ENCODE results near the gene TIPIN. TPM values are rescaled to one million over a fixed set of nuclear protein-coding genes. Genes with fewer than 3 reads are reported as not detected.
"Not testable (repeated sequence)": the region's sequence is repeated elsewhere in the genome, so short reads cannot be mapped to it uniquely, and the experiment has no call there.

The TIPIN gene
- total RNA-seq, 4 donors from 2014 or later = 2.9 to 5.3 (median 3.8) TPM

DNA sequence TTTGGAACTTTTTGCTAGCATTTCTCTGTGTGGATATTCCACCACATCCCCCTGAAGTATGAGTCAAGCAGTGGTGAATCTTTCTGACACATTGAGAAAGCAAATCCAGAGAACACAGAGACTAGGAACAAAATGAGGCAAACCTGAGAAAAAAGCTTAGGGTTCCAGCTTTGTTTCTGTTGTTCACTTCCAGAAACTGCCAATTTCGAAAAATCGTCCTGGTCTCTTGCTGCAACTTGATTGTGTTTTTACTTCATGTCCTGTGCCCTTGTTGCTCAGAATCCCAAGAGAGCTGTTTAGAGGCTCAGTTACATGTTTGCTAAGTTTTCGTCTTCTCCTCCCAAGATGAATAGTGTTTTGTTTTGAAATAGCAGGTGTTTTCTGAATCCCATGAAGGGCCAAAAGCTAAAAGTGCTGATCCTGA is 43.9 kb upstream of the TIPIN start:
- no peak overlapping the region for H3K4me3 ChIP-seq
- WGBS = 87% methylated on average over 3 of the region's 3 CpGs
- peaks cover 0 to 16% (median 6%) of the 10 kb centered on the region in 4 donors for H3K36me3 ChIP-seq
- intact Hi-C loops (cut with DNase I) = no loop called here
- peaks cover 17 to 26% (median 19%) of the 10 kb centered on the region in 4 donors for H3K4me1 ChIP-seq
- H3K27me3 ChIP-seq = no peaks in the 10 kb centered on the region
- H3K9me3 ChIP-seq = no peaks in the 10 kb centered on the region
- TF ChIP-seq POLR2AphosphoS5 (IDR thresholded peaks at IDR 0.05) (no peak), POLR2A (IDR thresholded peaks at IDR 0.05; ENCODE audit: low read depth) (no peak), EP300 (IDR thresholded peaks at IDR 0.05) (no peak)
- TF ChIP-seq, protein P1, sequence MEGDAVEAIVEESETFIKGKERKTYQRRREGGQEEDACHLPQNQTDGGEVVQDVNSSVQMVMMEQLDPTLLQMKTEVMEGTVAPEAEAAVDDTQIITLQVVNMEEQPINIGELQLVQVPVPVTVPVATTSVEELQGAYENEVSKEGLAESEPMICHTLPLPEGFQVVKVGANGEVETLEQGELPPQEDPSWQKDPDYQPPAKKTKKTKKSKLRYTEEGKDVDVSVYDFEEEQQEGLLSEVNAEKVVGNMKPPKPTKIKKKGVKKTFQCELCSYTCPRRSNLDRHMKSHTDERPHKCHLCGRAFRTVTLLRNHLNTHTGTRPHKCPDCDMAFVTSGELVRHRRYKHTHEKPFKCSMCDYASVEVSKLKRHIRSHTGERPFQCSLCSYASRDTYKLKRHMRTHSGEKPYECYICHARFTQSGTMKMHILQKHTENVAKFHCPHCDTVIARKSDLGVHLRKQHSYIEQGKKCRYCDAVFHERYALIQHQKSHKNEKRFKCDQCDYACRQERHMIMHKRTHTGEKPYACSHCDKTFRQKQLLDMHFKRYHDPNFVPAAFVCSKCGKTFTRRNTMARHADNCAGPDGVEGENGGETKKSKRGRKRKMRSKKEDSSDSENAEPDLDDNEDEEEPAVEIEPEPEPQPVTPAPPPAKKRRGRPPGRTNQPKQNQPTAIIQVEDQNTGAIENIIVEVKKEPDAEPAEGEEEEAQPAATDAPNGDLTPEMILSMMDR (IDR thresholded peaks at IDR 0.05) = no peak
- no peak for DNase-seq (ENCODE audit: extremely low spot score)
- no peak overlapping the region for H3K27ac ChIP-seq (replicated peaks in 1 of 4)

DNA sequence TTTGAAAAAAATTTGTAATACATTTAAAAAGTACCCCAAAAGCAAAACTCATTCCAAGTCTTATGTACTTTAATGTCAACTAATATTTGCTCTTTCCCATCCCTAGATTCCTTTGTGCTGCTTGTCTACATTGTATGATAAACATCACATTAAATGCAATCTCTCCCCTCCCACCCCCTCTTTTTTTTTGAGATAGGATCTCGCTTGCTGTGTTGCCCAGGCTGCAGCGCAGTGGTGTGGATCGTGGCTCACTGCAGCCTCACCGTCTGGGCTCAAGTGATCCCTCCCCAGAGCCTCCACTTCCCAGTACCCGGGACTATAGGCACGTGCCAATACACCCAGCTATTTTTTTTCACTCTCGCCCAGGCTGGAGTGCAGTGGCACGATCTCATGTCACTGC is 42.8 kb upstream of the TIPIN start:
- no peak for DNase-seq (ENCODE audit: extremely low spot score)
- 84% methylated on average over 8 of the region's 8 CpGs for WGBS
- no peak overlapping the region for H3K27ac ChIP-seq (replicated peaks in 1 of 4)
- intact Hi-C loops (cut with DNase I) = no loop called here
- peaks cover 0 to 16% (median 6%) of the 10 kb centered on the region in 4 donors for H3K36me3 ChIP-seq
- TF ChIP-seq POLR2AphosphoS5 (IDR thresholded peaks at IDR 0.05) (no peak), POLR2A (IDR thresholded peaks at IDR 0.05; ENCODE audit: low read depth) (no peak), EP300 (IDR thresholded peaks at IDR 0.05) (no peak)
- TF ChIP-seq, protein P1 (IDR thresholded peaks at IDR 0.05) = no peak
- H3K27me3 ChIP-seq = no peaks in the 10 kb centered on the region
- H3K9me3 ChIP-seq = no peaks in the 10 kb centered on the region
- H3K4me1 ChIP-seq = peaks cover 6 to 15% (median 8%) of the 10 kb centered on the region in 4 donors
- H3K4me3 ChIP-seq = no peak overlapping the region

DNA sequence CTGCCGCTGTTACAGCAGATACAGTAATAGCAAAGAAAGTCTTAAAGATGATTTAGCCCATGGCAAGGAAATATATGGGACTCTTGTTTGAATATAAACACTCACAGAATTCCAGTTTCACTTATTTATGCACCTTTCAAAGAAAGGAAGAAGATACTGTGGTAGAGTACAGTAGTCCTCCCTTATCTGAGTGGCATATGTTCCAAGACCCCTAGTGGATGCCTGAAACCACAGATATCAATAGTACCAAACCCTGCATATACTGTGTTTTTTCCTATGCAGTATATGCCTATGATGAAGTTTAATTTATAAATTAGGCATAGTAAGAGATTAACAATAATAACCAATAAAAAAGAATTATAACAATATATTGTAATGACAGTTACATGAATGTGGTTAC is 38.4 kb upstream of the TIPIN start:
- H3K4me3 ChIP-seq = no peak overlapping the region
- TF ChIP-seq, protein P1 (IDR thresholded peaks at IDR 0.05) = no peak
- TF ChIP-seq EP300 (IDR thresholded peaks at IDR 0.05) (no peak), POLR2AphosphoS5 (IDR thresholded peaks at IDR 0.05) (no peak), POLR2A (IDR thresholded peaks at IDR 0.05; ENCODE audit: low read depth) (no peak)
- WGBS = 100% methylated on average over 1 of the region's 1 CpG
- no peak overlapping the region for H3K27ac ChIP-seq (replicated peaks in 1 of 4)
- H3K9me3 ChIP-seq = no peaks in the 10 kb centered on the region
- no peak for DNase-seq (ENCODE audit: extremely low spot score)
- H3K36me3 ChIP-seq = peaks cover 0 to 16% (median 6%) of the 10 kb centered on the region in 4 donors
- peaks cover 8 to 15% (median 9%) of the 10 kb centered on the region in 4 donors for H3K4me1 ChIP-seq
- intact Hi-C loops (cut with DNase I) = no loop called here
- no peaks in the 10 kb centered on the region for H3K27me3 ChIP-seq

DNA sequence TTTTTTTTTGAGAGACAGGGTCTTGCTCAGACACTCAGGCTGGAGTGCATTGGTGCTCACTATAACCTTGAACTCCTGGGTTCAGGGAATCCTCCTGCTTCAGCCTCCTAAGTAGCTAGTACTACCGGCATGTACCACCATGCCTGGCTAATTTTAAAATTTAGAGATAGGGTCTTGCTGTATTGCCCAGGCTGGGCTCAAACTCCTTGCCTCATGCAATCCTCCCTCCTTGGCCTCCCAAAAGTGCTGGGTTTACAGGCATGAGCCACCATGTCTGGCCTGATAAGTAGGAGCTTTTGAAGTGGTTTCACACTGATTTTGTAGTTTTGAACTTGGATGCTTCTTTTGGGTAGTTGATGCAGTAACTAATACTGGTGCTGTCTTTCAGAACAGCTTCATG is 38.0 kb upstream of the TIPIN start:
- intact Hi-C loops (cut with DNase I) = no loop called here
- Histone ChIP-seq H3K36me3 (peaks cover 0 to 14% (median 4%) of the 10 kb centered on the region in 4 donors), H3K4me3 (no peak overlapping the region), H3K27me3 (no peaks in the 10 kb centered on the region), H3K27ac (replicated peaks in 1 of 4) (no peak overlapping the region), H3K4me1 (peaks cover 10 to 19% (median 13%) of the 10 kb centered on the region in 4 donors), H3K9me3 (no peaks in the 10 kb centered on the region)
- no peak for DNase-seq (ENCODE audit: extremely low spot score)
- 92% methylated on average over 1 of the region's 1 CpG for WGBS
- no peak for TF ChIP-seq EP300 (IDR thresholded peaks at IDR 0.05)

DNA sequence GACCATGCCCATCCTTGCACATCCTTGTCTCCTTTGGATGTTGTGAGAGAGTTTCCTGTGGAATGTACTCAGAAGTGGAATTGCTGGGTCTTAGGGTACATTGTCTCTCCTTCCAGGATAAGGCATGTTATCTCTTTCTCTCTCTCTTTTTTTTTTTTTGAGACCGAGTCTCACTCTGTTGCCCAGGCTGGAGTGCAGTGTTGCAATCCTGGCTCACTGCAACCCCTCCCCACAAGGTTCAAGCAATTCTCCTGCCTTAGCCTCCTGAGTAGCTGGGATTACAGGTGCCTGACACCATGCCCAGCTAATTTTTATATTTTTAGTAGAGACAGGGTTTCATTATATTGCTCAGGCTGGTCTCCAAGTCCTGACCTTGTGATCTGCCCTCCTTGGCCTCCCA is 36.6 kb upstream of the TIPIN start:
- DNase-seq (ENCODE audit: extremely low spot score); H3K4me3 ChIP-seq; H3K36me3 ChIP-seq; H3K9me3 ChIP-seq; H3K27me3 ChIP-seq; H3K27ac ChIP-seq (replicated peaks in 1 of 4); intact Hi-C loops (cut with DNase I): not testable (repeated sequence)
- peaks cover 22 to 33% (median 27%) of the 10 kb centered on the region in 4 donors for H3K4me1 ChIP-seq
- WGBS = 95% methylated on average over 1 of the region's 1 CpG

DNA sequence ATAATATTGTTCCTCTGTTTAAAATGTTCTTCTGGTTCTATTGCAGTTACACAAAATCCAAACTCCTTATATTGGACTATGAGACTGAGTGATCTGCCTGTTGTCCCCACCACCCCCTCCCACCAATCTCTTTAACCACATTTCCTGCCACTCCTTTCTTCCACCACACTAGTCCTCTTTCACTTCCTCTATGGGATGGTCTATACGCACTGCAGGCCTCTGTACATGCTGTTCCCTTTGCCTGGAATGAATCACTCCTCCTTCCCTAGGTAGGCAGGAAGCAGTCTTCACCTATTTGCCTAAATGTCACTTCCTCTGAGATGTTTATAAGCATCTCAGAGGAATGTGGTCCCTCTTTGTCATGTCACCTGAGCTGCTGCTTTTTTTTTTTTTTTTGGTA is 34.2 kb upstream of the TIPIN start:
- intact Hi-C loops (cut with DNase I) = no loop called here
- Histone ChIP-seq H3K27me3 (no peaks in the 10 kb centered on the region), H3K9me3 (no peaks in the 10 kb centered on the region), H3K36me3 (no peaks in the 10 kb centered on the region), H3K4me3 (no peak overlapping the region), H3K4me1 (peaks cover 30 to 45% (median 39%) of the 10 kb centered on the region in 4 donors), H3K27ac (replicated peaks in 1 of 4) (no peak overlapping the region)
- TF ChIP-seq EP300 (IDR thresholded peaks at IDR 0.05) (no peak), POLR2AphosphoS5 (IDR thresholded peaks at IDR 0.05) (peak in 1 of 2 donors; percentile 24), POLR2A (IDR thresholded peaks at IDR 0.05; ENCODE audit: low read depth) (no peak)
- no peak for DNase-seq (ENCODE audit: extremely low spot score)
- 53% methylated on average over 1 of the region's 1 CpG for WGBS

Measured in esophagus muscularis mucosa (tissue), 4 donors.